ENCODE data around the gene CTBS.

The CTBS gene, protein sequence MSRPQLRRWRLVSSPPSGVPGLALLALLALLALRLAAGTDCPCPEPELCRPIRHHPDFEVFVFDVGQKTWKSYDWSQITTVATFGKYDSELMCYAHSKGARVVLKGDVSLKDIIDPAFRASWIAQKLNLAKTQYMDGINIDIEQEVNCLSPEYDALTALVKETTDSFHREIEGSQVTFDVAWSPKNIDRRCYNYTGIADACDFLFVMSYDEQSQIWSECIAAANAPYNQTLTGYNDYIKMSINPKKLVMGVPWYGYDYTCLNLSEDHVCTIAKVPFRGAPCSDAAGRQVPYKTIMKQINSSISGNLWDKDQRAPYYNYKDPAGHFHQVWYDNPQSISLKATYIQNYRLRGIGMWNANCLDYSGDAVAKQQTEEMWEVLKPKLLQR

DNA sequence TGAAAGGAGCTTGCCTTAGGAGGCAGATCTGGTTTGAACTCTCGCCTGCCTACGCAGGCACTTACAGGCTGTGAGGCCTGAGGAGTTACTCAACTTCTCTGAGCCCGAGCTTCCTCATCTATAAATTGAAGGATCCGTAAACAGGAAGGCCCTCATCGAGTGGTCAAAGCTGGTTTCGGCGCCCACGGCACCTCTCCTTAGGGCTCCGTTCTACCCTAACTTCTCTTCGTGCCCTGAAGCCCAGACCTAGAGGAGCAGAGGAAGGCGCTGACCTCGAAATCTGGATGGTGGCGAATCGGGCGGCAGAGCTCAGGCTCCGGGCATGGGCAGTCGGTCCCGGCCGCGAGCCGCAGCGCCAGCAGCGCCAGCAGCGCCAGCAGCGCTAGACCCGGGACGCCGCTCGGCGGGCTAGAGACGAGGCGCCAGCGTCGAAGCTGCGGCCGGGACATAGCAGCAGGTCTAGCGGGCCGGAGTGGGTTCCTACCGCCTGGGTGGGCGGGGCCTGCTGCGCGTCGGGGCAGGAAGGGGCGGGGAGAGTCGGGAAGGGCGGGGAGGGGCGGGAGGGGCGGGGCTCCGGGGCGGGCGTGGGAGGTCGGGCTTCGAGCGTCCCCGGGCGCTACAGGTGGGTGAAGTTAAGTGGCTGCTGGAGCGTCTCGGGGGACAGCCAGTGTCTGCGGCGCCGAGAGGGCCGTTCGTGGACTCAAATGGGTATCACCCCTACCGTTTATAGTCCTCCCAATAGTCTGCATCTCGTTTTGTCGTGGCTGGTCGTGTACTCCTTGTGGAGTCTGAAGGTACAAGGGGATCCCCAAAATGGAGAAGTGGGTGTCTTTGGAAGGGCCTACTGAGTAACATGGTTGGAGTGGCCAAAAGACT, at the start of gene CTBS:
TSS of gene CTBS (minus strand) at position 474 of the 876 bp plus-strand sequence. CDS start at position 449, 25 bp downstream.
- peak; percentile 97 for DNase-seq (ENCODE audit: low spot score)
- in situ Hi-C loops (cut with MboI; ENCODE audit: low pct_unique_long_range_greater_than_20kb, low sequenced_read_pairs, unreplicated experiment) = no loop called here
- TF ChIP-seq CTCF (IDR thresholded peaks at IDR 0.05; ENCODE audit: extremely low read depth, insufficient read depth, missing control alignments) = no peak

DNA sequence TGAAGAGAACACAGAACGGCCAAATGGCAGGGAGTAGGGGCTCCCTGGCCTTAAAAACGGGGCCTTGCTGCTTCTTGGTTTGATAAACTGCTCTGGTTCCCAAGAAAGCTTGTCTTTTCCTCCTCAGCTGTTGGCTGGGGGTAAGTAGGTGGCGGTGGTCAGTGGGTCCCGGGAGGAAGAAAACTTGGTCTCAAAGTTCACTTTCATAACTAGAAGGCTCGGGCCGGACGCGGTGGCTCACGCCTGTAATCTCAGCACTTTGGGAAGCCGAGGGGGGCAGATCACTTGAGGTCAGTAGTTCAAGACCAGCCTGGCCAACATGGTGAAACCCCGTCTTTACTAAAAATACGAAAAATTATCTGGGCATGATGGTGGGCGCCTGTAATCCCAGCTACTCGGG, 47.3 kb upstream of the CTBS start:
- in situ Hi-C loops (cut with MboI; ENCODE audit: low pct_unique_long_range_greater_than_20kb, low sequenced_read_pairs, unreplicated experiment) = loop anchor here (10.0 to 25.0 kb wide), 3 partner anchors 123 to 484 kb away; partner anchors contain the start of gene PRKACB
- no peak for DNase-seq (ENCODE audit: low spot score)
- no peak for TF ChIP-seq CTCF (IDR thresholded peaks at IDR 0.05; ENCODE audit: extremely low read depth, insufficient read depth, missing control alignments)

- peak; percentile 85 for TF ChIP-seq CTCF (IDR thresholded peaks at IDR 0.05; ENCODE audit: extremely low read depth, insufficient read depth, missing control alignments)
- peak; percentile 88 for DNase-seq (ENCODE audit: low spot score)
- in situ Hi-C loops (cut with MboI; ENCODE audit: low pct_unique_long_range_greater_than_20kb, low sequenced_read_pairs, unreplicated experiment) = loop anchor here (10.0 to 25.0 kb wide), 3 partner anchors 124 to 484 kb away; partner anchors contain the start of gene PRKACB
Measured at GRCh38 chr1:84620720-84621313, 46.6 kb upstream of the CTBS start.

- in situ Hi-C loops (cut with MboI; ENCODE audit: low pct_unique_long_range_greater_than_20kb, low sequenced_read_pairs, unreplicated experiment) = loop anchor here (10.0 to 25.0 kb wide), 3 partner anchors 125 to 482 kb away; partner anchors contain the start of gene PRKACB
- no peak for TF ChIP-seq CTCF (IDR thresholded peaks at IDR 0.05; ENCODE audit: extremely low read depth, insufficient read depth, missing control alignments)
- peak; percentile 19 for DNase-seq (ENCODE audit: low spot score)
Measured at GRCh38 chr1:84619383-84620102, 45.3 kb upstream of the CTBS start.

GRCh38 chr1:84617349-84617748, 43.1 kb upstream of the CTBS start:
- in situ Hi-C loops (cut with MboI; ENCODE audit: low pct_unique_long_range_greater_than_20kb, low sequenced_read_pairs, unreplicated experiment) = loop anchor here (25.0 kb wide), 2 partner anchors 330 to 480 kb away; partner anchors contain the start of gene PRKACB
- TF ChIP-seq CTCF (IDR thresholded peaks at IDR 0.05; ENCODE audit: extremely low read depth, insufficient read depth, missing control alignments) = no peak
- DNase-seq (ENCODE audit: low spot score) = no peak
